HCT116 (cell line): ENCODE data around the gene HOXC4.
"Not testable (repeated sequence)": the region's sequence is repeated elsewhere in the genome, so short reads cannot be mapped to it uniquely, and the experiment has no call there.

ENCODE experiments used
- EZH2 ChIP-seq: fragments of 200-600 bp; sonication (generic); IDR thresholded peaks from 2 replicates; pipeline ENCODE4 v1.6.1; 2017; ENCODE audit warnings: antibody characterized with exemption, mixed run types
- POLR2A ChIP-seq: IDR thresholded peaks from 2 replicates; pipeline ENCODE4 v1.7.0; 2011; ENCODE audit warnings: borderline replicate concordance; ENCODE audit not compliant: insufficient read depth, insufficient read length; ENCODE audit errors: extremely low read depth
- SP1 ChIP-seq: IDR thresholded peaks from 2 replicates; pipeline ENCODE4 v1.6.1; 2012; ENCODE audit warnings: low read depth
- YY1 ChIP-seq: IDR thresholded peaks from 2 replicates; pipeline ENCODE4 v1.6.1; 2011; ENCODE audit warnings: low read length, low read depth, moderate library complexity, mild to moderate bottlenecking; ENCODE audit not compliant: insufficient replicate concordance; ENCODE audit errors: extremely low read depth
- TF ChIP-seq, protein P1 (sequence below), 3 experiments: fragments of 200-600 bp in 1 of 3; sonication (generic) in 1 of 3; IDR thresholded peaks in 2 of 3; conservative IDR thresholded peaks in 1 of 3; 2 replicates each; pipeline ENCODE4 v1.5.1; 2012 to 2017; ENCODE audit warnings: low read depth in 2 of 3, low read length in 2 of 3, antibody characterized with exemption in 1 of 3, borderline replicate concordance in 1 of 3, control low read depth in 1 of 3, mild to moderate bottlenecking in 1 of 3, mixed read lengths in 1 of 3, mixed run types in 1 of 3, moderate library complexity in 1 of 3; ENCODE audit not compliant: insufficient read depth in 1 of 3

DNA sequence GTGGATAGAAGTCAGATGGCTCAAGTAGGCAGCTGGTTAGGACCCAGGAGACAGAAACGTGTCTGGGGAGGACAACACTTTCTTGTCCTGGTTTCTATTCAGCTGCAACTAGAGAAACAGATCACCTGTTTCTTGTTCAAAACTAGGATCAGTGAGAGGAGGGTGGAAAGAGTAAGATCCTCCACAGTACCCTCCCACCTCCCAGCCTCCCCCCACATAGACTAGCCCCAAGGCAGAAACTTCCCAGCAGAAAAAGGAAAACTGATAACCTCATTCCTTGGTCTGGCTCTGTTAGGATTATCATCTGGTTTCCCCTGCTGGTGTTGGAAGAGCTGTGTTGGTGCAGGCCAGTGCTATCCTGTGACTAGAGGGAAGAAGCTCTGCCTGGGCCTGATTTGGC, 50.2 kb downstream of the HOXC4 start:
- not testable (repeated sequence) for TF ChIP-seq SP1, YY1, EZH2, POLR2A
- TF ChIP-seq, protein P1, sequence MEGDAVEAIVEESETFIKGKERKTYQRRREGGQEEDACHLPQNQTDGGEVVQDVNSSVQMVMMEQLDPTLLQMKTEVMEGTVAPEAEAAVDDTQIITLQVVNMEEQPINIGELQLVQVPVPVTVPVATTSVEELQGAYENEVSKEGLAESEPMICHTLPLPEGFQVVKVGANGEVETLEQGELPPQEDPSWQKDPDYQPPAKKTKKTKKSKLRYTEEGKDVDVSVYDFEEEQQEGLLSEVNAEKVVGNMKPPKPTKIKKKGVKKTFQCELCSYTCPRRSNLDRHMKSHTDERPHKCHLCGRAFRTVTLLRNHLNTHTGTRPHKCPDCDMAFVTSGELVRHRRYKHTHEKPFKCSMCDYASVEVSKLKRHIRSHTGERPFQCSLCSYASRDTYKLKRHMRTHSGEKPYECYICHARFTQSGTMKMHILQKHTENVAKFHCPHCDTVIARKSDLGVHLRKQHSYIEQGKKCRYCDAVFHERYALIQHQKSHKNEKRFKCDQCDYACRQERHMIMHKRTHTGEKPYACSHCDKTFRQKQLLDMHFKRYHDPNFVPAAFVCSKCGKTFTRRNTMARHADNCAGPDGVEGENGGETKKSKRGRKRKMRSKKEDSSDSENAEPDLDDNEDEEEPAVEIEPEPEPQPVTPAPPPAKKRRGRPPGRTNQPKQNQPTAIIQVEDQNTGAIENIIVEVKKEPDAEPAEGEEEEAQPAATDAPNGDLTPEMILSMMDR (IDR thresholded peaks at IDR 0.05 in 2 of 3, conservative IDR thresholded peaks at IDR 0.05 in 1 of 3; ENCODE audit: borderline replicate concordance in 1 of 3, insufficient read depth in 1 of 3, low read depth in 2 of 3, low read length in 2 of 3): not testable (repeated sequence)
